GM18867 (cell line): Measurements from ENCODE around the gene ZMYND15.
A peak's percentile ranks its signal among the peaks of the same experiment; 100 is the strongest.
"Not testable (repeated sequence)": the region's sequence is repeated elsewhere in the genome, so short reads cannot be mapped to it uniquely, and the experiment has no call there.

Experiments used
- ATAC-seq: cut with Tn5 transposase; IDR thresholded peaks from one replicate; pipeline ENCODE4 v1.9.1; 2021; ENCODE audit warnings: mild to moderate bottlenecking, moderate library complexity; ENCODE audit not compliant: unreplicated experiment

ZMYND15 gene

DNA sequence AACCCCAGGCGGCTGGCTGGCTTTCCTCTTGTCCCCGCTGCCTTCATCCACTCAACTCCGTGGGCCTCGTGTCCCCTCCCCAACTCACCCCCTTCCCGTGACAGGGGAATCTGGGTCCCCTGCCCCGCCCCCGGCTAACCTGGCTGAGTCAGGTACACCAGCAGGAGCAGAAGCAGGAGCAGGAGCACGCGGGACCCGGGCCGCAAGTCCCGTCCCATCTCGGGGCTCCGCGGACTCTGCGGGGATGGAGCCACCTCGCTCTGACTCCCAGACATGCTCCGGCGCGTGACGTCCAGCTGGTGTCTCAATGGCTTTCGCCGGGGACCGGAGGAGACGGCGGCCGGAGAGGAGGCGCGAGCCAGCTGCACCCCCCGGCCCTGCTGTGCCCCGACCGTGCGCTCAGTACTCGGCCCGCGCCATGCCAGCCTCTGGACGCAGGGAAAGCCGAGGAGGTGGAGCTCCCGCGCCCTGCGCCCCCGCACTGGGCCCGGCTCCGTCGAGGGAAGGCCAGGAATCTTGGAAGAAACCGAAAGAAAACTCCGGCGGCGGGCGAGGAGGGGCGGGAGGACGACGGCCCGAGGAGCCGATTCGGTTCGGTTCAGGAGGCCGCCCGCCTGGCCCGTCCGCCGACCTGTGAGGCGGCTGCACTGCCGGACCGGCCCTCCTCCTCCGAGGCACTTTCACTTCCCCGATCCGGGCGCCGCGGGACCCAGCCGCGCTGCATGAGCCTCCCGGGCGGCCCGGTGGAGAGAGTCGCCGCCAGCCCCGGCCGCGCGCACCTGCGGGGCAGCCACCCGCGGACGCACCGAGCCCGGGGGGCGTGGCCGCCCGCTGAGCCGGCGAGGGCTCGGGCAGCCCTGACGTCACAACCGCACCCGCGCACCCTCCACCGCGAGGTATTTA lies at the start of gene ZMYND15, which contains the start of gene CXCL16:
ZMYND15 (plus strand) TSS at position 712 of the 903 bp plus-strand sequence. CDS start 716 bp downstream, outside the sequence.
CXCL16 (minus strand) TSS at position 807 of the 903 bp plus-strand sequence; CDS start at position 218, 589 bp downstream.
- no peak for ATAC-seq

GRCh38 chr17:4689872-4690271 lies 49.8 kb upstream of the ZMYND15 start:
- not testable (repeated sequence) for ATAC-seq

- ATAC-seq, result no peak
Measured at GRCh38 chr17:4690745-4691144, 48.9 kb upstream of the ZMYND15 start.

DNA sequence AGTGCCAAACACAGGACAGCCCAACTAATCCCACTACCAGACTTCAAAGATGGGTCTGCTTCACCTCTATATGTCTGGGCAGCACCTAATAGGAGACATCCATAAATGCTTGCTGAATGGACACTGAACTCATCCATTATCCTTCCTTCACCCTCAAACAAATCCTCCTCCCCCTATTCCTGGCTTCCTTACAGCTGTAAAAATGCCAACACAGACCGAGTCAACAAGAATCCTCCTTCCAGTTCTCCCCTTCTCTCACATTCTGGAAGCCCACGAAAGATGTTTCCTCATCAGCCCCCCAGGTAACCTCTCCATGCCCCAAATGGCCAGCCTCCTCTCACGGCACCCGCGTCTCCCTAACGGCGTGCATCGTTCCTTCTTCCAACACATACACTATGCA lies 47.9 kb upstream of the ZMYND15 start:
- ATAC-seq, result no peak

- no peak for ATAC-seq
Measured at GRCh38 chr17:4693416-4693815, 46.2 kb upstream of the ZMYND15 start.

DNA sequence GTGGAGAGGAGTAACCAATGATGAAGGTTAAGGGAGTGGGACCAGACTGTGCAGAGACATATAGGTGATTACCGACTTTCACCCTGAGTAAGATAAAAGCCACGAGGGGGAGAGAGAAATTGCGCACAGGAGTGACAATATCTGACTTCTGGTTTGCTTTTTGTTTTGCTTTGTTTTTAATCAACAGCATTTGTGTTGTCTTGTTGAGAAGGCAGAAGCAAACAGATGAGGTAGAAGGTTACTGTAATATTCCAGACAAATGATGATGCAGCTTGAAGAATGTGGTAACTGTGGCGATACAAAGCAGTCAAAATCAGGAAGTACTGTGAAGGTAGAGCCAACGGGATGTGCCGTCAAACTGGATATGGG lies 43.2 kb upstream of the ZMYND15 start:
- peak; percentile 45 for ATAC-seq

- not testable (repeated sequence) for ATAC-seq
Measured at GRCh38 chr17:4699401-4700056, 40.1 kb upstream of the ZMYND15 start.

DNA sequence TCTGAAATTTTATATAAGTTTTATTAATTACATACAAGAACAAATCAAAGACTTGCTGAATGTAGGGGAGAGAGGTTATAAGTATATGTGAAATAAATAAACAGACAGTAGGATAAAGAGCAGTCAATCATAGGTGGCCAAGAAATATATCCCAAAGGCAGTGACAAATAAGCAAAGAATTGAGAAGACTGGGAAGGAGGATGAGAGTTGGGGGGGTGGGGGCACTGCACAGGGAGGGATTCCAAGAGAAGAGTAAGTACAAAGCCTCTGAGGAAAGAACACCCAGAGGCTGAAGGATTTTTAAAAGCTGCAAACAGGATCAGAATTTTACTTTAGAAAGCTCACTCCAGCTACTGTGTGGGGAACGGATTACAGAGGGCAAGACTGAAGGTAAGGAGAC lies 38.5 kb upstream of the ZMYND15 start:
- ATAC-seq, result no peak

DNA sequence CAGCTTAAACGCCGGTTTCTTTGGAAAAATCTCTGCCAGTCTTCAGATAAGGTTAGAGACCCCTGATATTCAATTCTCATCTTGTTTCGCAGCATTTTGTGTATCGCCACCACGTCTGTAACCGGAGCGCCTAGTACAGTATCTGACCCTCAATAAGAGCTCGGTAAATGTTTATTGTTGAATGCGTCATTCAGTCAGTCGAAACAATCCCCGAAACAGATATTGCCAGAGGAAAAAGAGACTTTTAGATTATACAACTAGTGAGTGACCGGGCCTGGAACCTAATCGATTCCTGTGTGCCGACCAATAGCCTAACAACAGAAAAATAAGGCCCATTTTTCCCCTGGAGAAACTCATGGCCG lies 36.3 kb upstream of the ZMYND15 start:
- ATAC-seq, result no peak

GRCh38 chr17:4704574-4704907 lies 35.1 kb upstream of the ZMYND15 start:
- not testable (repeated sequence) for ATAC-seq

- ATAC-seq, result no peak
Measured at GRCh38 chr17:4704991-4705390, 34.6 kb upstream of the ZMYND15 start.

GRCh38 chr17:4706121-4706520 lies 33.5 kb upstream of the ZMYND15 start:
- no peak for ATAC-seq

GRCh38 chr17:4708436-4708835 lies 31.2 kb upstream of the ZMYND15 start:
- no peak for ATAC-seq

GRCh38 chr17:4709794-4710692 lies 29.6 kb upstream of the ZMYND15 start, which contains the start of gene ARRB2:
Gene ARRB2 (plus strand): TSS chr17:4710632. CDS start chr17:4710722, 90 bp downstream.
- ATAC-seq, result peak; percentile 82

DNA sequence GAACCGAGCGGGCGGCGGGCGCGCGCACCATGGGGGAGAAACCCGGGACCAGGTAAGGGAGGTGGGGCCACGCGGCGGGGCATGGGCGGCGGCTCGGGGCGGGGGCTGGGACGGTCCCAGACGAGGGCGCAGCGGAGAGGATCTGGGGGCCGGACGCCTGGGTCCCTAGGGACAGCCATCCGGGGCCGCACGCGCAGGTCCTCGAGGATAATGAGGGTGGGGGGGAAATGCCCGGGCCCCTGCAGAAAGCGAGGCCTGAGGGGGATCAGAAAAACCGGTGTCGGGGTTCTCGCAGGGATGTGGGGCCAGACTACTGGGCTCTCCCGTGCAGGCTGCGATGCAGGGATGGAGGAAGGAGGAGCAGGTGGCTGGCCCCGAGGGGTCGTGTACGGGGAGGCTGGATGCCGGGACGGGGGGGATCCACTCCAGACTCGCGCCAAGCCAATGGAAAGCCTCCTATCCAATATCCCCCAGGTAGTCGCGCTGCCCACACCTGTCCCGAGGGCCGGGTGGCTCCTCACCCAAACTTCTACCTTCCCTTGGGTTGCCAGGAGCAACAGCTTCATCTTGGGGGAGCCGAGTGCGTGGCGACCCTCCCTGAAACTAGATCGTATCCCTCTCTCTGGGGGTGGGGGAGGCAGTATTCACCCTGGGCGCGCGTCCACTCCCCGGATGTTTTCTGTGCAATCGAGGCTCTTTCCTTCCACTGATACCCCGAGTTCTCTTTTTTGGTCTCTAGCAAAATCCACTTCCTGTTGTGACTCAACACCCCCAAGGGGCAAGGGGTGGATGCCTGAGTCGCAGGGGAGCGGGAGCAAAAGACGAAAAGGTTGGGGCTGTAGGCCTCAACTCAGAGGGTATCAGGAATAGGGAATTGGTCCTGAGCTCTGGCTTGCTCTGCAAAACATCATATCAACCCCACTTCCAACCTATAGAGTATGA lies 28.7 kb upstream of the ZMYND15 start:
- peak; percentile 3 for ATAC-seq

GRCh38 chr17:4711661-4712181 lies 27.9 kb upstream of the ZMYND15 start:
- no peak for ATAC-seq

DNA sequence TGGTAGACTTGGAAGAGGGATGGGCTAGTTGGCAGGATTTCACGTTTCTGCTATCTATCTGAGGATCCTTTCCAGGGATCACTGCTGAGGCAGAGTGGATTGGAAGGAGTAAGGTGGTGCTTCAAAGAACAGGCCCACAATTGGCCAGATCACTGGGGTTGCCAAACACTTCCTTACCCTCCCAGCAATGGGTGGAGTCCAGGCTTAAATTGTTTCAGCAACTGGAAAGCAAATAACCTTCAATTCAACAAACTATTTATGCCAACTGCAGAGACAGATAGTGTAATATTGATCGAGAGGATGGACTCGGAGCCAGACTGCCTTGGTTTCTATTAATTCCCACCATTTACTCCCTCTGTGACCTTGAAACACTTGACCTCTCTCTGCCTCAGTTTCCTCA lies 27.1 kb upstream of the ZMYND15 start:
- ATAC-seq, result no peak

DNA sequence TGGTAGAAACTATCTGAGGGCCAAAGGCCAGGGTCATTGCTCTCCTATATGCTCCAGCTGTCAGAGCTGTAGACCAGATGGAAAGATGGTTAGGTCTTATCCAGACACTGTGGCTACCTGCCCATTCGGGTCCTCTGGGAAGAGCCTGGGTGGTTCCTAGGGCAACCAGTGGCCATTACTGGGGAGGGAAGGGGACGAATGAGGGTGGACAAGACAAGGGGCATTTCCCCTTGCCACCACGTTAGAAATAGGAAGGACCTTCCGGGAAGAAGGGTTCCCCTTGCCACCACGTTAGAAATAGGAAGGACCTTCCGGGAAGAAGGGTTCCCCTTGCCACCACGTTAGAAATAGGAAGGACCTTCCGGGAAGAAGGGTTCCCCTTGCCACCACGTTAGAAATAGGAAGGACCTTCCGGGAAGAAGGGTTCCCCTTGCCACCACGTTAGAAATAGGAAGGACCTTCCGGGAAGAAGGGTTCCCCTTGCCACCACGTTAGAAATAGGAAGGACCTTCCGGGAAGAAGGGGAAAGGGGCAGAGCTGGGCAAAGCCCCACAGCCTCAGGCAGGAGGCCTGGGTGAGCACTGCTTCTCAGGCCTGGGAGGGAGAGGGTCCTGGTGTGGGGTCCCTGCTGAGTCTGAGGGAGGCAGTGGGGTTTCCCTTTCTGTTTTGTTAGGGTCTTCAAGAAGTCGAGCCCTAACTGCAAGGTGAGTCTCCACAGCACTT lies 25.1 kb upstream of the ZMYND15 start:
- not testable (repeated sequence) for ATAC-seq
